ENCODE data around the gene UNCX. TPM values are rescaled to one million over a fixed set of nuclear protein-coding genes. Genes with fewer than 3 reads are reported as not detected.

The UNCX gene
- total and polyA plus RNA-seq, 3 donors from 2014 or later: 0.24 TPM; not detected in 2

DNA sequence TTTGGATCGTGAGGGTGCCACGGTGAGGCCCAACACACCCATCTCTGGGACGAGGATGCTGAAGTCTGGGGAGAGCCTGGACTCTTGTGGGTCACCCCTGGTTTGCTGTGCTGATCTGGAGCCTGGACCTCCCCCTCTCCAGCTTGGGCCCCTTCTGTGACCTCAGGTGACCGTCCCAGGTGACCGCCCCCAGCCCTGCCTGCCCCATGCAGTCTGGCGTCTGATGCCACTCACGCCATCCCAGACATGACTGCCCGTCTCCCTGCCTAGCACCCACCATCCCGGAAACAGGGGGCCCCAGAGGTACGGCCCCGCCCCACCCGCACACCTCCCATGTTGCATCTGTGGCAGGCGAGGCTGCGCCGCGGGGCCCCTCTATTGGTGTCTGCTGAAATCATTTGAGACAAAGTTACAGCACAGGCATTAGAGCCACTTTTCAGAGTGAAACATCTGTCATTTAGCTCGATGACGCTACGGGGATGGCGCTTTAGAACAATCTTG, 21.1 kb downstream of the UNCX start:
- intact Hi-C loops (cut with DNase I; ENCODE audit: low total_unique reads): no loop called here
- Histone ChIP-seq H3K4me1 (peaks cover 9% of the 10 kb centered on the region), H3K27ac (no peak overlapping the region), H3K4me3 (no peak overlapping the region), H3K27me3 (no peaks in the 10 kb centered on the region), H3K36me3 (ENCODE audit: low read depth, missing control alignments) (no peaks in the 10 kb centered on the region), H3K9me3 (no peaks in the 10 kb centered on the region)
- WGBS, 2 donors: 69 to 74% methylated on average over 13 to 20 of the region's 20 CpGs
- no peak for DNase-seq
- TF ChIP-seq POLR2A (IDR thresholded peaks at IDR 0.05): no peak
- no peak for TF ChIP-seq CTCF (IDR thresholded peaks at IDR 0.05)

- WGBS, 2 donors: 32 to 52% methylated on average over 25 to 33 of the region's 34 CpGs
Observed at GRCh38 chr7:1254281-1255079, 21.8 kb downstream of the UNCX start.

GRCh38 chr7:1255080-1255816, 22.6 kb downstream of the UNCX start:
- WGBS, 2 donors: 38 to 41% methylated on average over 8 to 21 of the region's 21 CpGs
- Histone ChIP-seq H3K4me3 (no peak overlapping the region), H3K36me3 (ENCODE audit: low read depth, missing control alignments) (no peaks in the 10 kb centered on the region), H3K4me1 (no peaks in the 10 kb centered on the region), H3K27ac (no peak overlapping the region), H3K9me3 (no peaks in the 10 kb centered on the region), H3K27me3 (no peaks in the 10 kb centered on the region)
- TF ChIP-seq CTCF (IDR thresholded peaks at IDR 0.05) (no peak), POLR2A (IDR thresholded peaks at IDR 0.05) (no peak)
- intact Hi-C loops (cut with DNase I; ENCODE audit: low total_unique reads): no loop called here
- no peak for DNase-seq

More at GRCh38 chr7:1254281-1255079, 21.8 kb downstream of the UNCX start:
- TF ChIP-seq CTCF (IDR thresholded peaks at IDR 0.05) (no peak), POLR2A (IDR thresholded peaks at IDR 0.05) (no peak)
- no peak overlapping the region for H3K27ac ChIP-seq
- DNase-seq: no peak
- H3K9me3 ChIP-seq: no peaks in the 10 kb centered on the region
- peaks cover 6% of the 10 kb centered on the region for H3K4me1 ChIP-seq
- H3K36me3 ChIP-seq (ENCODE audit: low read depth, missing control alignments): no peaks in the 10 kb centered on the region
- H3K4me3 ChIP-seq: no peak overlapping the region
- intact Hi-C loops (cut with DNase I; ENCODE audit: low total_unique reads): no loop called here
- no peaks in the 10 kb centered on the region for H3K27me3 ChIP-seq

DNA sequence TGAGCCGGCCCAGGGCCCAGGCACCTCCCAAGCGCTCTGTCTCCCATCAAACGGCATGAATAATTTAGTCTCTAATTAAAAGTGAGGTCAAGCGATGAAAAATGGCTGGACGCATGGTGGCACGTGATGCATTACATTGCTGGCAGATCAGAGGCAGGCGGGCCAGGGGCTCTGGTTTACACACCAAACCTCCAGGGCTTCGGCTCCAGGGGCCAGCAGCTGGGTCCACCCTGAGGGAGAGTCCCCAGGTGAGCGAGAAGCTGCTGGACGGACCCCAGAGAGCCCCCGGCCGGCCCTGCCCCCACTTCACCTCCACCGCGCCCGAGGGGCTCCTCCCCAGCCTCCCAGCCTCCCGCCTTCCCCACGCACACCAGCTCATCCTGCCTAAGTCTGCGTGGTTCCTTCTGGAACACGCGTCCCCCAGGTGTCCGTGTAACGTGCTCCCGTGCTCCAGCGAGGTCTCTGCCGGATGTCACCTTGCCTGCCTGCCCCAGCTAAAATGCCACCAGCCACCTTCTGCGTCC, 23.2 kb downstream of the UNCX start:
- no peaks in the 10 kb centered on the region for H3K4me1 ChIP-seq
- H3K27me3 ChIP-seq: no peaks in the 10 kb centered on the region
- H3K9me3 ChIP-seq: no peaks in the 10 kb centered on the region
- no peak overlapping the region for H3K4me3 ChIP-seq
- H3K27ac ChIP-seq: no peak overlapping the region
- WGBS, 2 donors: 53 to 63% methylated on average over 22 to 26 of the region's 26 CpGs
- H3K36me3 ChIP-seq (ENCODE audit: low read depth, missing control alignments): no peaks in the 10 kb centered on the region
- intact Hi-C loops (cut with DNase I; ENCODE audit: low total_unique reads): no loop called here
- TF ChIP-seq CTCF (IDR thresholded peaks at IDR 0.05) (no peak), POLR2A (IDR thresholded peaks at IDR 0.05) (no peak)
- DNase-seq: no peak

All from testis (tissue), 3 donors.